WTC11 (cell line): Measurements from ENCODE around the gene WDR26. TPM values are rescaled to one million over a fixed set of nuclear protein-coding genes. Genes with fewer than 3 reads are reported as not detected.
A peak's percentile ranks its signal among the peaks of the same experiment; 100 is the strongest.

Source experiments
- ARID4B ChIP-seq: sonication (generic); formaldehyde crosslinking; IDR thresholded peaks from 2 replicates; pipeline ENCODE4 v1.8.0; 2023; ENCODE audit warnings: missing genetic modification reagents, mild to moderate bottlenecking, borderline replicate concordance
- ATF1 ChIP-seq: sonication (generic); formaldehyde crosslinking; IDR thresholded peaks from 2 replicates; pipeline ENCODE4 v1.8.1; 2023; ENCODE audit warnings: mild to moderate bottlenecking, moderate library complexity, missing genetic modification reagents
- E2F1 ChIP-seq: sonication (generic); formaldehyde crosslinking; IDR thresholded peaks from 2 replicates; pipeline ENCODE4 v1.8.0; 2022; ENCODE audit warnings: mild to moderate bottlenecking, missing genetic modification reagents
- E2F4 ChIP-seq: sonication (generic); formaldehyde crosslinking; IDR thresholded peaks from 2 replicates; pipeline ENCODE4 v1.8.1; 2022; ENCODE audit warnings: low read depth, mild to moderate bottlenecking, moderate library complexity, missing genetic modification reagents, borderline replicate concordance
- E2F5 ChIP-seq: sonication (generic); formaldehyde crosslinking; IDR thresholded peaks from 2 replicates; pipeline ENCODE4 v1.8.1; 2022; ENCODE audit warnings: mild to moderate bottlenecking, moderate library complexity, missing genetic modification reagents
- ELF4 ChIP-seq: sonication (generic); formaldehyde crosslinking; IDR thresholded peaks from 2 replicates; pipeline ENCODE4 v1.8.1; 2022; ENCODE audit warnings: low read depth, mild to moderate bottlenecking, moderate library complexity, missing genetic modification reagents
- FOXK1 ChIP-seq: sonication (generic); formaldehyde crosslinking; IDR thresholded peaks from 2 replicates; pipeline ENCODE4 v1.8.0; 2022; ENCODE audit warnings: mild to moderate bottlenecking, moderate library complexity, missing genetic modification reagents
- FOXP1 ChIP-seq: sonication (generic); formaldehyde crosslinking; IDR thresholded peaks from 2 replicates; pipeline ENCODE4 v1.8.0; 2022; ENCODE audit warnings: missing genetic modification reagents, mild to moderate bottlenecking, moderate library complexity, borderline replicate concordance
- GABPB1 ChIP-seq: sonication (generic); formaldehyde crosslinking; IDR thresholded peaks from 2 replicates; pipeline ENCODE4 v1.8.1; 2023; ENCODE audit warnings: mild to moderate bottlenecking, missing genetic modification reagents
- HMGA2 ChIP-seq: fragments of 250-450 bp; sonication (Bioruptor Pico); IDR thresholded peaks from 2 replicates; pipeline ENCODE4 v1.4.0; 2021; ENCODE audit warnings: mild to moderate bottlenecking, moderate library complexity
- KAT7 ChIP-seq: sonication (generic); formaldehyde crosslinking; IDR thresholded peaks from 2 replicates; pipeline ENCODE4 v1.8.1; 2023; ENCODE audit warnings: missing genetic modification reagents, mild to moderate bottlenecking, borderline replicate concordance
- MLX ChIP-seq: sonication (generic); formaldehyde crosslinking; IDR thresholded peaks from 2 replicates; pipeline ENCODE4 v1.8.1; 2023; ENCODE audit warnings: mild to moderate bottlenecking, missing genetic modification reagents, moderate library complexity
- NFE2L1 ChIP-seq: sonication (generic); formaldehyde crosslinking; IDR thresholded peaks from 2 replicates; pipeline ENCODE4 v1.8.1; 2023; ENCODE audit warnings: missing genetic modification reagents
- NR1H2 ChIP-seq: sonication (generic); formaldehyde crosslinking; IDR thresholded peaks from 2 replicates; pipeline ENCODE4 v1.9.0; 2021; ENCODE audit warnings: mild to moderate bottlenecking, moderate library complexity, missing genetic modification reagents
- PREB ChIP-seq: sonication (generic); formaldehyde crosslinking; IDR thresholded peaks from 2 replicates; pipeline ENCODE4 v1.8.1; 2022; ENCODE audit warnings: mild to moderate bottlenecking, missing genetic modification reagents, moderate library complexity, borderline replicate concordance
- STAT6 ChIP-seq: sonication (generic); formaldehyde crosslinking; conservative IDR thresholded peaks from 2 replicates; pipeline ENCODE4 v1.8.1; 2023; ENCODE audit warnings: mild to moderate bottlenecking, low read depth, missing genetic modification reagents, moderate library complexity
- TCF7 ChIP-seq: sonication (generic); formaldehyde crosslinking; IDR thresholded peaks from 2 replicates; pipeline ENCODE4 v1.8.0; 2022; ENCODE audit warnings: mild to moderate bottlenecking, low read depth, missing genetic modification reagents, moderate library complexity
- TEAD1 ChIP-seq: sonication (generic); formaldehyde crosslinking; IDR thresholded peaks from 2 replicates; pipeline ENCODE4 v1.8.0; 2022; ENCODE audit warnings: mild to moderate bottlenecking, missing genetic modification reagents
- USF2 ChIP-seq: sonication (generic); formaldehyde crosslinking; IDR thresholded peaks from 2 replicates; pipeline ENCODE4 v1.8.1; 2023; ENCODE audit warnings: mild to moderate bottlenecking, missing genetic modification reagents, moderate library complexity
- ZMAT4 ChIP-seq: fragments of 250-450 bp; sonication (Bioruptor Pico); IDR thresholded peaks from 2 replicates; pipeline ENCODE4 v1.9.0; 2021; ENCODE audit warnings: mild to moderate bottlenecking
- ZNF121 ChIP-seq: sonication (generic); formaldehyde crosslinking; IDR thresholded peaks from 2 replicates; pipeline ENCODE4 v1.8.0; 2023; ENCODE audit warnings: missing genetic modification reagents
- ZNF138 ChIP-seq: sonication (generic); formaldehyde crosslinking; conservative IDR thresholded peaks from 2 replicates; pipeline ENCODE4 v1.8.1; 2022; ENCODE audit warnings: mild to moderate bottlenecking, moderate library complexity, missing genetic modification reagents
- ZNF219 ChIP-seq: sonication (generic); formaldehyde crosslinking; IDR thresholded peaks from 2 replicates; pipeline ENCODE4 v1.8.0; 2023; ENCODE audit warnings: missing genetic modification reagents, mild to moderate bottlenecking, borderline replicate concordance
- ZNF317 ChIP-seq: sonication (generic); formaldehyde crosslinking; IDR thresholded peaks from 2 replicates; pipeline ENCODE4 v1.8.1; 2023; ENCODE audit warnings: low read depth, mild to moderate bottlenecking, moderate library complexity, missing genetic modification reagents, borderline replicate concordance
- ZNF396 ChIP-seq: fragments of 250-450 bp; sonication (Bioruptor Pico); IDR thresholded peaks from 2 replicates; pipeline ENCODE4 v1.8.0; 2021; ENCODE audit warnings: mild to moderate bottlenecking, moderate library complexity, borderline replicate concordance
- total RNA-seq: library from RNA; stranded (reverse); gene quantifications from 3 replicates; pipeline ENCODE4 v1.2.3, GENCODE V29; 2021

WDR26 gene
- total RNA-seq, 1 experiment from 2014 or later, result 66.1 TPM

GRCh38 chr1:224434691-224435317, at the start of gene WDR26 (continued):
- TF ChIP-seq MLX (no peak), ARID4B (CRISPR knock-in tag) (peak; percentile 90; the same call in 1 of the 2 replicates), NR1H2 (CRISPR knock-in tag) (no peak), TEAD1 (CRISPR knock-in tag) (peak; percentile 84; the same call in 1 of the 2 replicates), FOXP1 (peak; percentile 85), GABPB1 (peak; percentile 67), ZNF317 (CRISPR knock-in tag) (no peak), ELF4 (CRISPR knock-in tag) (no peak), KAT7 (CRISPR knock-in tag) (no peak; the same call in 1 of the 2 replicates), E2F1 (CRISPR knock-in tag) (0 out of 2 replicates have a peak, but pooled peaks have one; percentile 24), FOXK1 (CRISPR knock-in tag) (peak; percentile 78), ZMAT4 (CRISPR knock-in tag) (no peak), USF2 (CRISPR knock-in tag) (peak; percentile 75), ATF1 (CRISPR knock-in tag) (no peak), STAT6 (CRISPR knock-in tag) (no peak), ZNF396 (CRISPR knock-in tag) (no peak), E2F5 (CRISPR knock-in tag) (peak; percentile 68), ZNF219 (CRISPR knock-in tag) (no peak), TCF7 (CRISPR knock-in tag) (no peak), E2F4 (CRISPR knock-in tag) (no peak), NFE2L1 (peak; percentile 87), ZNF138 (no peak), HMGA2 (CRISPR knock-in tag) (no peak), PREB (CRISPR knock-in tag) (no peak), ZNF121 (no peak)
